Esophagus squamous epithelium (tissue), 5 donors: Measurements from ENCODE around the gene MOK. TPM values are rescaled to one million over a fixed set of nuclear protein-coding genes. Genes with fewer than 3 reads are reported as not detected.

Source experiments
- DNase-seq: peaks from one replicate; lab custom pipeline; 2025; lab: John Stamatoyannopoulos, UW
- H3K27ac ChIP-seq, 4 donors: fragments of 200-600 bp; sonication (generic); one replicate each; pipeline ENCODE4 v1.5.1; 2016 to 2019; ENCODE audit warnings: mild to moderate bottlenecking in 1 of 4
- H3K27me3 ChIP-seq, 4 donors: fragments of 200-600 bp; sonication (generic); 1 replicate in 3 of 4; 2 replicates in 1 of 4; pipeline versions ENCODE4 v1.5.1 to v1.6.0; 2017 to 2021; ENCODE audit warnings: antibody characterized with exemption in 1 of 4
- H3K36me3 ChIP-seq, 3 donors: fragments of 200-600 bp; sonication (generic); one replicate each; pipeline ENCODE4 v1.5.1; 2016 to 2019
- H3K4me1 ChIP-seq, 3 donors: fragments of 200-600 bp; sonication (generic); one replicate each; pipeline ENCODE4 v1.5.1; 2017 to 2019
- H3K4me3 ChIP-seq, 4 donors: fragments of 200-600 bp; sonication (generic); 1 replicate in 3 of 4; 2 replicates in 1 of 4; pipeline ENCODE4 v1.5.1; 2016 to 2019; ENCODE audit warnings: mild to moderate bottlenecking in 2 of 4, moderate library complexity in 1 of 4
- H3K9me3 ChIP-seq, 3 donors: fragments of 200-600 bp; sonication (generic); one replicate each; pipeline ENCODE4 v1.5.1; 2016 to 2019
- CTCF ChIP-seq, 6 experiments: fragments of 450-650 bp in 4 of 6; fragments of 200-600 bp in 2 of 6; sonication (generic) in 2 of 6; IDR thresholded peaks; one replicate each; pipeline ENCODE4 v1.5.1; 2016 to 2019; ENCODE audit warnings: antibody characterized with exemption in 6 of 6, mild to moderate bottlenecking in 4 of 6, moderate library complexity in 4 of 6
- POLR2A ChIP-seq, 4 donors: fragments of 450-650 bp; IDR thresholded peaks; one replicate each; pipeline ENCODE4 v1.6.1; 2017; ENCODE audit warnings: antibody characterized with exemption in 4 of 4, mild to moderate bottlenecking in 4 of 4, moderate library complexity in 3 of 4
- WGBS, 2 donors: methylation state at CpG; one replicate each; pipeline ENCODE4 v1.1.5; 2018; 5-methylcytosine and 5-hydroxymethylcytosine counted together
- intact Hi-C: fragments of 100-400 bp; cut with DNase I; formaldehyde crosslinking; loops from one replicate; pipeline ENCODE4 v1.15.0; 2022
- total RNA-seq, 4 donors: library from RNA; depleted of rRNA; stranded (reverse); fragments of >200 nt; gene quantifications; one replicate each; pipeline ENCODE4 v1.1.0, GENCODE V29; 2016
- donor health status: DM: yes; HTN: yes; CAD: no.

MOK gene
- total RNA-seq, 4 donors from 2014 or later, result 6.2 to 8.3 (median 6.4) TPM

DNA sequence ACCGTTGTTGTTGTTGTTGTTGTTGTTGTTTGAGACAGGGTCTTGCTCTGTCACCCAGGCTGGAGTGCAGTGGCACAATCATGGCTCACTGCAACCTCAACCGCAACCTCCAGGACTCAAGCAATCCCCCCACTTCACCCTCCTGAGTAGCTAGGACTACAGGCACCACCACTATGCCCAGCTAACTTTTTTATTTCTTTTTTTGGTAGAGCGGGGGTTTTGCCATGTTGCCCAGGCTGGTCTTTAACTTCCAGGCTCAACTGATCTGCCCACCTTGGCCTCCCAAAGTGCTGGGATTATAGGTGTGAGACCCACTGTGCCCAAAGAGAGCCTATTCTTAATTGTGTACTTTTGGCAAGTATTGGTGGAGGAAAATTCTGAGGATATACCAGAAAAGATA is 25.7 kb downstream of the MOK start:
- Histone ChIP-seq H3K27me3 (no peaks in the 10 kb centered on the region), H3K4me1 (peaks cover 0 to 27% (median 4%) of the 10 kb centered on the region in 3 donors), H3K36me3 (no peaks in the 10 kb centered on the region), H3K4me3 (no peak overlapping the region), H3K27ac (peak overlapping the region; percentile 6 to 67 (median 40)), H3K9me3 (no peaks in the 10 kb centered on the region)
- no peak for DNase-seq
- TF ChIP-seq POLR2A (IDR thresholded peaks at IDR 0.05), result no peak
- no peak for TF ChIP-seq CTCF (IDR thresholded peaks at IDR 0.05)
- whole genome bisulfite sequencing, 2 donors, result 54 to 81% methylated on average over 2 to 3 of the region's 3 CpGs
- intact Hi-C loops, result no loop called here

DNA sequence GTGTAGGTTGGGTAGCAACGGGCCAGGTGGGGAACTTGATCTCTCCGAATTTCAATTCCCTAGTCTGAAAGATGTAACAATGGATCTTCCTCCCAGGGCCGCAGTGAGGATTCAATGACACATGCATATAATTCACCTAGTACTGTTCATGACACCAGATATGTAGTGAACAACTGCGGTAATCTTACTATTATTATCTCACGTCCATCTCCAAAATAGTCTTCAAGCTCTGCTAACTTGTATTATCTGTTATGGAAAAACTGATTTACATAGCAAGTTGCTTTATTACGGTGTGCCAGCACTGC is 26.4 kb downstream of the MOK start:
- Histone ChIP-seq H3K36me3 (no peaks in the 10 kb centered on the region), H3K4me3 (no peak overlapping the region), H3K27ac (no peak overlapping the region), H3K4me1 (peaks cover 0 to 27% (median 4%) of the 10 kb centered on the region in 3 donors), H3K27me3 (no peaks in the 10 kb centered on the region), H3K9me3 (no peaks in the 10 kb centered on the region)
- WGBS, 2 donors, result 84 to 85% methylated on average over 6 of the region's 6 CpGs
- DNase-seq, result no peak
- intact Hi-C loops, result no loop called here
- TF ChIP-seq POLR2A (IDR thresholded peaks at IDR 0.05) (no peak), CTCF (IDR thresholded peaks at IDR 0.05) (no peak)

DNA sequence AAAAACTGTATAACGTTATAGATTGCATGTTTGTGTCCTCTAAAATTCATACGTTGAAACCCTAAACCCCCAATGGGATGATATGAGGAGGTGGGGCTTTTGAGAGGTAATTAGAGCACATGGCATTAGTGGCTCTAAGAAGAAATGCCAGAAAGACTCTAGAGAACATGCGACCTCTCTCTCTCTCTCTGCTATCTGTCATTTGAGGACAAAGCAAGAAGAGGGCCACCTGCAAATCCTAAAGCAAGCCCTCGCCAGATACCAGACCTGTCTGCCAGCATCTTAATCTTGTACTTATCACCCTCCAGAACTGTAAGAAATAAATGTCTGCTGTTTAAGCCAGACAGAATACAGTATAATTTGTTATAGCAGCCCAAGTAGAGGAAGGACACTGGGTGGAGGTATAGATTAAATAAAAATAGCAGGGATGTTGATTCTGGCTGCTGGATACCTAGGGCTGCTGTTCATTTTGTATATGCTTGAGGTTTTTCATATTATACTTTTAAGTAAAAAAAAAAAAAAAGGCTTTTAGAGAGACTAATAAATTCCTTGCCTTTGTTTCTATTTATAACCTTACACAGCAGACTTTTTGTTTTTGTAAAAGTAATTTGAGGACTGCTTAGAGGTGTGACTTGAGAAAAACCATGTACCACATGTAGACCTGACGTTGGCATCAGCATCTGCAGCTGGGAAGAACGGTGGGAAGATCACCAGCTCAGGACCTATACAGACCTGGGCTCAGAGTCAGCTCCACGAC is 26.9 kb downstream of the MOK start:
- peaks cover 0 to 27% (median 4%) of the 10 kb centered on the region in 3 donors for H3K4me1 ChIP-seq
- H3K27me3 ChIP-seq, result no peaks in the 10 kb centered on the region
- TF ChIP-seq CTCF (IDR thresholded peaks at IDR 0.05) (no peak), POLR2A (IDR thresholded peaks at IDR 0.05) (no peak)
- 59 to 72% methylated on average over 7 of the region's 7 CpGs for WGBS, 2 donors
- no peak for DNase-seq
- intact Hi-C loops, result no loop called here
- H3K27ac ChIP-seq, result no peak overlapping the region
- no peaks in the 10 kb centered on the region for H3K36me3 ChIP-seq
- no peaks in the 10 kb centered on the region for H3K9me3 ChIP-seq
- no peak overlapping the region for H3K4me3 ChIP-seq

GRCh38 chr14:102275866-102276265 is 29.1 kb downstream of the MOK start:
- intact Hi-C loops, result no loop called here
- Histone ChIP-seq H3K9me3 (no peaks in the 10 kb centered on the region), H3K27me3 (no peaks in the 10 kb centered on the region), H3K4me1 (peaks cover 0 to 26% (median 4%) of the 10 kb centered on the region in 3 donors), H3K27ac (no peak overlapping the region), H3K4me3 (no peak overlapping the region), H3K36me3 (no peaks in the 10 kb centered on the region)
- TF ChIP-seq POLR2A (IDR thresholded peaks at IDR 0.05) (no peak), CTCF (IDR thresholded peaks at IDR 0.05) (no peak)
- 62 to 82% methylated on average over 7 of the region's 7 CpGs for WGBS, 2 donors
- DNase-seq, result no peak

DNA sequence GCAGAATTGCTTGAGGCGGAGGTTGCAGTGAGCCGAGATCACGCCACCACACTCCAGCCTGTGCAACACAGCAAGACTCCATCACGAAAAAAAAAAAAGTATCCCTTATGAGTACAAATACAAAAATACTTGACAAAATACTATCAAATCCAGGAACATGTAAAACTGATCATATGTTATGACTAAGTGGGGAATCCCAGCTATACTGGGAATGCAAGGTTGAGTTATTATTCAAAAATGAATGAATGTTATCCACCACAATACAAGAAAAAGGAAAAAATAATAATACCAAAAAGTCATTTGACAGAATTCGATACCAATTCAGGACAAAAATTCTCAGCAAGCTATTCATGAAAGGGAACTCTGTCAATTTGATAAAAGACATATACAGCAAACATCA is 32.6 kb downstream of the MOK start:
- no peaks in the 10 kb centered on the region for H3K9me3 ChIP-seq
- H3K27me3 ChIP-seq, result no peaks in the 10 kb centered on the region
- H3K27ac ChIP-seq, result no peak overlapping the region
- H3K36me3 ChIP-seq, result no peaks in the 10 kb centered on the region
- intact Hi-C loops, result no loop called here
- H3K4me1 ChIP-seq, result no peaks in the 10 kb centered on the region
- no peak for DNase-seq
- TF ChIP-seq POLR2A (IDR thresholded peaks at IDR 0.05) (no peak), CTCF (IDR thresholded peaks at IDR 0.05) (no peak)
- no peak overlapping the region for H3K4me3 ChIP-seq
- WGBS, 2 donors, result 51 to 67% methylated on average over 5 of the region's 5 CpGs
